Measurements from ENCODE around the gene FGG.

DNA sequence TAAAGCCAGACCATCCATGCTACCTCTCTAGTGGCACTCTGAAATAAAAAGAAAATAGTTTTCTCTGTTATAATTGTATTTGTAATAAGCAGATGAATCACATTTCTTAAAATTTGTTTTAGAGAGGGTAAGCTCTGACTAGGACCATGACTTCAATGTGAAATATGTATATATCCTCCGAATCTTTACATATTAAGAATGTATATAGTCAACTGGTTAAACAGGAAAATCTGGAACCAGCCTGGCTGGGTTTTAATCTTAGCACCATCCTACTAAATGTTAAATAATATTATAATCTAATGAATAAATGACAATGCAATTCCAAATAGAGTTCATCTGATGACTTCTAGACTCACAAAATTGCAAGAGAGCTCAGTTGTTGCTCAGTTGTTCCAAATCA, 48.1 kb downstream of the FGG start:
- TF ChIP-seq, protein P1, sequence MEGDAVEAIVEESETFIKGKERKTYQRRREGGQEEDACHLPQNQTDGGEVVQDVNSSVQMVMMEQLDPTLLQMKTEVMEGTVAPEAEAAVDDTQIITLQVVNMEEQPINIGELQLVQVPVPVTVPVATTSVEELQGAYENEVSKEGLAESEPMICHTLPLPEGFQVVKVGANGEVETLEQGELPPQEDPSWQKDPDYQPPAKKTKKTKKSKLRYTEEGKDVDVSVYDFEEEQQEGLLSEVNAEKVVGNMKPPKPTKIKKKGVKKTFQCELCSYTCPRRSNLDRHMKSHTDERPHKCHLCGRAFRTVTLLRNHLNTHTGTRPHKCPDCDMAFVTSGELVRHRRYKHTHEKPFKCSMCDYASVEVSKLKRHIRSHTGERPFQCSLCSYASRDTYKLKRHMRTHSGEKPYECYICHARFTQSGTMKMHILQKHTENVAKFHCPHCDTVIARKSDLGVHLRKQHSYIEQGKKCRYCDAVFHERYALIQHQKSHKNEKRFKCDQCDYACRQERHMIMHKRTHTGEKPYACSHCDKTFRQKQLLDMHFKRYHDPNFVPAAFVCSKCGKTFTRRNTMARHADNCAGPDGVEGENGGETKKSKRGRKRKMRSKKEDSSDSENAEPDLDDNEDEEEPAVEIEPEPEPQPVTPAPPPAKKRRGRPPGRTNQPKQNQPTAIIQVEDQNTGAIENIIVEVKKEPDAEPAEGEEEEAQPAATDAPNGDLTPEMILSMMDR (IDR thresholded peaks at IDR 0.05): no peak
- no peak for TF ChIP-seq ZFX (IDR thresholded peaks at IDR 0.05; ENCODE audit: borderline replicate concordance)

Measured in 22Rv1 (cell line).